H9 (cell line): ENCODE data around the gene CADPS. TPM values are rescaled to one million over a fixed set of nuclear protein-coding genes. Genes with fewer than 3 reads are reported as not detected.

ENCODE experiments used
- DNase-seq: peaks from one replicate; pipeline ENCODE4 v3.0.0-alpha.2; 2017
- H2AFZ ChIP-seq: one replicate; pipeline ENCODE4 v1.6.1; 2013; ENCODE audit warnings: mild to moderate bottlenecking, low read length, control low read depth, moderate library complexity
- H2AK5ac ChIP-seq: 2 replicates; pipeline ENCODE4 v1.6.1; 2013; ENCODE audit warnings: low read length, control low read depth, mixed read lengths; ENCODE audit not compliant: insufficient read length
- H2BK120ac ChIP-seq: one replicate; pipeline ENCODE4 v1.6.1; 2013; ENCODE audit warnings: low read depth, mild to moderate bottlenecking, low read length, control low read depth, inconsistent platforms; ENCODE audit not compliant: poor library complexity, severe bottlenecking
- H2BK12ac ChIP-seq: 2 replicates; pipeline ENCODE4 v1.6.1; 2013; ENCODE audit warnings: low read length, control low read depth, mixed read lengths, low read depth; ENCODE audit not compliant: insufficient read length
- H2BK15ac ChIP-seq: 2 replicates; pipeline ENCODE4 v1.6.1; 2013; ENCODE audit warnings: low read depth, low read length, control low read depth
- H2BK20ac ChIP-seq: one replicate; pipeline ENCODE4 v1.6.1; 2013; ENCODE audit warnings: low read depth, mild to moderate bottlenecking, low read length, control low read depth, inconsistent platforms; ENCODE audit not compliant: poor library complexity, severe bottlenecking
- H2BK5ac ChIP-seq: 2 replicates; pipeline ENCODE4 v1.6.1; 2013; ENCODE audit warnings: low read length, control low read depth, mixed read lengths; ENCODE audit not compliant: insufficient read length
- H3K14ac ChIP-seq: 2 replicates; pipeline ENCODE4 v1.6.1; 2013; ENCODE audit warnings: low read length, control low read depth; ENCODE audit not compliant: insufficient read depth
- H3K18ac ChIP-seq: 2 replicates; pipeline ENCODE4 v1.6.1; 2013; ENCODE audit warnings: low read depth, mild to moderate bottlenecking, mixed read lengths, low read length, control low read depth; ENCODE audit not compliant: insufficient read length
- H3K23ac ChIP-seq: 2 replicates; pipeline ENCODE4 v1.6.1; 2013; ENCODE audit warnings: low read length, control low read depth, mixed read lengths, low read depth; ENCODE audit not compliant: insufficient read length
- H3K23me2 ChIP-seq: 2 replicates; pipeline ENCODE4 v1.6.1; 2013; ENCODE audit warnings: low read depth, mild to moderate bottlenecking, mixed read lengths, low read length, control low read depth; ENCODE audit not compliant: insufficient read length, poor library complexity, severe bottlenecking
- H3K27ac ChIP-seq: 2 replicates; pipeline ENCODE4 v1.5.1; 2013; ENCODE audit warnings: low read length, control low read depth, mixed read lengths, low read depth; ENCODE audit not compliant: insufficient read length
- H3K27me3 ChIP-seq: 2 replicates; pipeline ENCODE4 v1.6.1; 2013; ENCODE audit warnings: low read length, control low read depth, inconsistent platforms; ENCODE audit not compliant: insufficient read depth
- H3K4ac ChIP-seq: 2 replicates; pipeline ENCODE4 v1.6.1; 2013; ENCODE audit warnings: low read depth, mild to moderate bottlenecking, control low read depth, inconsistent platforms, low read length, moderate library complexity
- H3K4me1 ChIP-seq: 2 replicates; pipeline ENCODE4 v1.6.1; 2013; ENCODE audit warnings: low read length, control low read depth, inconsistent platforms; ENCODE audit not compliant: insufficient read depth
- H3K4me2 ChIP-seq: 2 replicates; pipeline ENCODE4 v1.6.1; 2013; ENCODE audit warnings: low read length, control low read depth, mixed read lengths; ENCODE audit not compliant: insufficient read length, insufficient read depth
- H3K56ac ChIP-seq: 2 replicates; pipeline ENCODE4 v1.6.1; 2013; ENCODE audit warnings: low read depth, mild to moderate bottlenecking, mixed read lengths, low read length, control low read depth; ENCODE audit not compliant: insufficient read length
- H3K79me1 ChIP-seq: 2 replicates; pipeline ENCODE4 v1.6.1; 2013; ENCODE audit warnings: low read depth, mild to moderate bottlenecking, moderate library complexity, low read length, control low read depth, inconsistent platforms; ENCODE audit not compliant: insufficient read depth, poor library complexity, severe bottlenecking
- H3K79me2 ChIP-seq: 2 replicates; pipeline ENCODE4 v1.6.1; 2013; ENCODE audit warnings: low read length, control low read depth, inconsistent platforms; ENCODE audit not compliant: insufficient read depth
- H3K9ac ChIP-seq: 2 replicates; pipeline ENCODE4 v1.6.1; 2013; ENCODE audit warnings: low read length, control low read depth, mixed read lengths; ENCODE audit not compliant: insufficient read length; ENCODE audit errors: extremely low read depth
- H3K9me3 ChIP-seq: one replicate; pipeline ENCODE4 v1.6.1; 2013; ENCODE audit warnings: low read depth, low read length, inconsistent platforms; ENCODE audit not compliant: control insufficient read depth
- H3T11ph ChIP-seq: one replicate; pipeline ENCODE4 v1.6.1; 2013; ENCODE audit warnings: mild to moderate bottlenecking, low read length, control low read depth, inconsistent platforms
- H4K20me1 ChIP-seq: one replicate; pipeline ENCODE4 v1.6.1; 2013; ENCODE audit not compliant: control insufficient read depth, insufficient read length, insufficient read depth
- H4K5ac ChIP-seq: 2 replicates; pipeline ENCODE4 v1.6.1; 2013; ENCODE audit warnings: low read depth, mild to moderate bottlenecking, mixed read lengths, low read length, control low read depth; ENCODE audit not compliant: insufficient read length
- H4K8ac ChIP-seq: replicated peaks from 2 replicates; pipeline ENCODE4 v1.6.1; 2013; ENCODE audit warnings: low read length, control low read depth, mixed read lengths, low read depth; ENCODE audit not compliant: insufficient read length
- H4K91ac ChIP-seq: 2 replicates; pipeline ENCODE4 v1.6.1; 2013; ENCODE audit warnings: low read depth, mild to moderate bottlenecking, moderate library complexity, mixed read lengths, low read length, control low read depth; ENCODE audit not compliant: insufficient read length
- H3K27ac Mint-ChIP-seq, 3 experiments: 2 replicates in 2 of 3; 3 replicates in 1 of 3; pipeline ENCODE4 v1.8.0; 2020 to 2021; ENCODE audit warnings: mixed read lengths in 3 of 3, mild to moderate bottlenecking in 1 of 3, moderate library complexity in 1 of 3
- H3K27me3 Mint-ChIP-seq: 2 replicates; pipeline ENCODE4 v1.8.0; 2021; ENCODE audit warnings: low read depth, mild to moderate bottlenecking, moderate library complexity, mixed read lengths
- H3K36me3 Mint-ChIP-seq, 3 experiments: 2 replicates in 2 of 3; 3 replicates in 1 of 3; pipeline ENCODE4 v1.8.0; 2020 to 2021; ENCODE audit warnings: low read depth in 3 of 3, mixed read lengths in 3 of 3; ENCODE audit not compliant: insufficient read depth in 1 of 3
- H3K4me1 Mint-ChIP-seq, 2 experiments: 2 replicates each; pipeline ENCODE4 v1.8.0; 2020; ENCODE audit warnings: mixed read lengths in 2 of 2
- H3K4me3 Mint-ChIP-seq, 2 experiments: 2 replicates in 1 of 2; 3 replicates in 1 of 2; pipeline ENCODE4 v1.8.0; 2020 to 2021; ENCODE audit warnings: mild to moderate bottlenecking in 2 of 2, mixed read lengths in 2 of 2, moderate library complexity in 1 of 2
- H3K9me3 Mint-ChIP-seq, 2 experiments: 2 replicates in 1 of 2; 3 replicates in 1 of 2; pipeline ENCODE4 v1.8.0; 2020; ENCODE audit warnings: mild to moderate bottlenecking in 2 of 2, mixed read lengths in 2 of 2, moderate library complexity in 1 of 2
- CTCF ChIP-seq: fragments of 200-600 bp; sonication (generic); conservative IDR thresholded peaks from 3 replicates; pipeline ENCODE4 v1.8.0; 2021; ENCODE audit warnings: antibody characterized with exemption, mild to moderate bottlenecking
- WGBS: extraction: QIAGEN DNeasy Blood & Tissue Kit; methylation state at CpG from one replicate; pipeline ENCODE4 v1.1.7; 2013; ENCODE audit warnings: missing lambda C conversion rate, low lambda C conversion rate, mixed read lengths; ENCODE audit not compliant: insufficient read length; ENCODE audit errors: extremely low coverage; 5-methylcytosine and 5-hydroxymethylcytosine counted together
- total RNA-seq: library from RNA; stranded (reverse); gene quantifications from 2 replicates; pipeline ENCODE4 v1.2.1, GENCODE V29; 2021

Gene CADPS
- total RNA-seq, 1 experiment from 2014 or later = 6.6 TPM

- 0 out of 2 replicates have a peak, but pooled peaks cover 5% of the 10 kb centered on the region for H3K4me1 ChIP-seq
- no peaks in the 10 kb centered on the region for H3K9me3 ChIP-seq
- H3K4me2 ChIP-seq = no peak overlapping the region
- no peak overlapping the region for H3K27ac ChIP-seq
- Mint-ChIP-seq H3K4me3 (no peak overlapping the region), H3K9me3 (no peaks in the 10 kb centered on the region), H3K4me1 (peaks cover 18 to 27% of the 10 kb centered on the region in 2 experiments), H3K36me3 (no peaks in the 10 kb centered on the region), H3K27ac (no peak overlapping the region), H3K27me3 (peaks cover 6% of the 10 kb centered on the region)
- H4K8ac ChIP-seq = no peak overlapping the region
- H2BK120ac ChIP-seq = no peak overlapping the region
- H4K20me1 ChIP-seq = no peaks in the 10 kb centered on the region
- H2BK15ac ChIP-seq = no peak overlapping the region
- peak; percentile 83 for TF ChIP-seq CTCF
- no peak overlapping the region for H3T11ph ChIP-seq
- H3K23me2 ChIP-seq = no peaks in the 10 kb centered on the region
- no peaks in the 10 kb centered on the region for H3K27me3 ChIP-seq
- no peak overlapping the region for H2BK5ac ChIP-seq
- H4K5ac ChIP-seq = no peak overlapping the region
- no CpG with 5 or more reads among the region's 8 CpGs for whole genome bisulfite sequencing
- no peak overlapping the region for H3K23ac ChIP-seq
- H2BK12ac ChIP-seq = no peak overlapping the region
- no peak overlapping the region for H3K9ac ChIP-seq
- H2AK5ac ChIP-seq = no peak overlapping the region
- no peak overlapping the region for H3K18ac ChIP-seq
- H3K79me2 ChIP-seq = no peaks in the 10 kb centered on the region
- no peak overlapping the region for H2BK20ac ChIP-seq
- H3K4ac ChIP-seq = no peak overlapping the region
- no peak overlapping the region for H3K14ac ChIP-seq
- H3K79me1 ChIP-seq = no peaks in the 10 kb centered on the region
- H4K91ac ChIP-seq = no peak overlapping the region
- H3K56ac ChIP-seq = no peak overlapping the region
- no peak overlapping the region for H2AFZ ChIP-seq
- DNase-seq = peak; percentile 64
These were observed 316.6 kb downstream of the CADPS start for GRCh38 chr3:62558549-62559112.
